Type B pancreatic cell (in vitro differentiated cells): ENCODE results near the gene ALG5. TPM values are rescaled to one million over a fixed set of nuclear protein-coding genes. Genes with fewer than 3 reads are reported as not detected.

Experiments used
- DNase-seq: peaks from one replicate; pipeline ENCODE4 v3.0.0; 2021; ENCODE audit warnings: mixed read lengths; ENCODE audit not compliant: unreplicated experiment; ENCODE audit errors: extremely low spot score
- H3K27ac Mint-ChIP-seq: 2 replicates; pipeline ENCODE4 v1.8.0; 2021; ENCODE audit warnings: mild to moderate bottlenecking, mixed read lengths
- H3K27me3 Mint-ChIP-seq: 2 replicates; pipeline ENCODE4 v1.8.0; 2021; ENCODE audit warnings: mixed read lengths
- H3K36me3 Mint-ChIP-seq: 2 replicates; pipeline ENCODE4 v1.8.0; 2021; ENCODE audit warnings: mixed read lengths
- H3K4me1 Mint-ChIP-seq: one replicate; pipeline ENCODE4 v1.8.0; 2021; ENCODE audit warnings: mixed read lengths; ENCODE audit not compliant: unreplicated experiment
- H3K4me3 Mint-ChIP-seq: 2 replicates; pipeline ENCODE4 v1.8.0; 2021; ENCODE audit warnings: mild to moderate bottlenecking, mixed read lengths
- H3K9me3 Mint-ChIP-seq: 2 replicates; pipeline ENCODE4 v1.8.0; 2021; ENCODE audit warnings: mixed read lengths
- CTCF ChIP-seq: fragments of 200-600 bp; sonication (generic); conservative IDR thresholded peaks from 2 replicates; pipeline ENCODE4 v1.5.0; 2021; ENCODE audit warnings: antibody characterized with exemption, mild to moderate bottlenecking
- total RNA-seq: library from RNA; stranded (reverse); gene quantifications from 2 replicates; pipeline ENCODE4 v1.2.1, GENCODE V29; 2021; ENCODE audit warnings: low replicate concordance

Gene ALG5
- total RNA-seq, 1 donor from 2014 or later, result 36.2 TPM

DNA sequence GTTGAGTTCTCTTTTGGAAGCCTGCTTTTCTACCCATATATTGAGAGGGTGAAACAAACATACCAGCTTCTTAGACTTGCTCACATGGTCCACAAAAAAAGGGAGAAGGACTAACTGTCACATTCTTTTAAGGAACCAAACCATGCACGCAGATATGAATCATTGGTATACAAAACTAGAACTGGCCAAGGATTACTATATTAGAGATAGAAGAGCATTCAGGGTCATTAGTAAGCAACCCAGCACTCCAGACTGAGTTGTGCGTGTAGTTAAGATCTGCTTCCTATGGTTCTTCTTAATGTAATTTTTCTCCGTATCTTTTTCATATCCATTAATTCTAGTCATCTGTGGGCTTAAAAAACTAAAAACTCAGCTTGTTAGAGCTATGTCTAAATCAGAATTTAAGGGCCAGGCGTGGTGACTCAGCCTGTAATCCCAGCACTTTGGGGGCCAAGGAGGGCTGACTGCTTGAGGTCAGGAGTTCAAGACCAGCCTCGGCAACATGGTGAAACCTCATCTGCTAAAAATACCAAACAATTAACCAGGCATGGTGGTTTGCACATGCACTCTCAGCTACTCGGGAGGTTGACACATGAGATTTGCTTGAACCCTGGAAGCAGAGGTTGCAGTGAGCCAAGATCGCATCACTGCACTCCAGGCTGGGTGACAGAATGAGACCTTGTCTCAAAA lies 19.6 kb downstream of the ALG5 start:
- TF ChIP-seq CTCF, result no peak
- no peak for DNase-seq
- peaks cover 4% of the 10 kb centered on the region for H3K9me3 Mint-ChIP-seq
- no peak overlapping the region for H3K27ac Mint-ChIP-seq
- H3K4me1 Mint-ChIP-seq, result no peaks in the 10 kb centered on the region
- peaks cover 25% of the 10 kb centered on the region for H3K36me3 Mint-ChIP-seq
- no peaks in the 10 kb centered on the region for H3K27me3 Mint-ChIP-seq
- no peak overlapping the region for H3K4me3 Mint-ChIP-seq

DNA sequence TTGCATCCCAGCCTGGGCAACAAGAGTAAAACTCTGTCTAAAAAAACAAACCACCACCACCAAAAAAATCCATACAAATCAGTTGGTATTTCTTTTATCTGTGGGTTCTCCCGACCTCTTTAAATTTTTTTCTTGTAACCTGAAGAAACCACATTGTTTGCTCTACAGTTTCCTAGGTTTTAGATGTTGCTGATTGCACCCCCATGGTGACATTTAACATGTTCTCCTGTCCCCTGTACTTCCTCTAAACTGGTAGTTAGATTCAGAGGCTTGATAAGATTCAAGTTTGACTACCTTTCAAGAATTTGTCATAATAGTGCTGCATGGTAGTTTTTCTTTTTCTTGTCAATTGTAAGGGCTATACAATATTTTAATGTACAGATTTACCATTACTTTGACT lies 24.0 kb downstream of the ALG5 start:
- H3K4me3 Mint-ChIP-seq, result no peak overlapping the region
- peaks cover 4% of the 10 kb centered on the region for H3K9me3 Mint-ChIP-seq
- no peak for TF ChIP-seq CTCF
- no peaks in the 10 kb centered on the region for H3K4me1 Mint-ChIP-seq
- H3K27ac Mint-ChIP-seq, result no peak overlapping the region
- H3K36me3 Mint-ChIP-seq, result peaks cover 41% of the 10 kb centered on the region
- H3K27me3 Mint-ChIP-seq, result no peaks in the 10 kb centered on the region
- DNase-seq, result no peak

DNA sequence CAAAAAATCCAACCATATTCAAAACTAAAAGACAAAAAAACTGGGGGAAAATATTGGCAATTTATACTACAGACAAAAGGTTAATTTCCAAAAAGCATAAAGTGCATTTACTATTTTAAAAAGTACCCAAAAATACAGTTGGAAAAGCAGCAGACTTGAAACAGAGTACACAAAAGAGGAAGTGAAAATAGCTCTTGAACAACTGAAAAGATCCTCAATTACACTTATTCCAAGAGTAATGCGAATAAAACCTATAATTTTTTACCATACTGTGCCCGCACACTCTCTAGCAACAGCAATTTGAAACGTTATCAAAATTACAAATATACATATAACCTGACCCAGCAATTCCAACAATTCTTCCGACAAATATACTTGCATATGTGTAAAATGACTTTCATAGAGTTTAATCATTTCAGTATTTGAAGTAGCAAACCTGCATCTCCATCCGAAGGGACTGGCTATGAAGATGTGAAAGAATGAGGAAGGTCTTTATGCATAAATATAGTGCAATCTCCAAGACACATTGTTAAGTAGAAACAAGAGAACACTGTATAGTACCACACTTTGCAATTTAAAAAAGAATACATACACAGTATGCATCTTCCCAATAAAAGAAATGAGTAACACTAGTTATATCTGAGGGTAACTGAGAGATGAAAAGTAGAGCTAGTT lies 25.4 kb downstream of the ALG5 start:
- H3K4me3 Mint-ChIP-seq, result no peak overlapping the region
- no peaks in the 10 kb centered on the region for H3K4me1 Mint-ChIP-seq
- H3K27me3 Mint-ChIP-seq, result no peaks in the 10 kb centered on the region
- no peak for DNase-seq
- H3K27ac Mint-ChIP-seq, result no peak overlapping the region
- peaks cover 41% of the 10 kb centered on the region for H3K36me3 Mint-ChIP-seq
- H3K9me3 Mint-ChIP-seq, result peaks cover 4% of the 10 kb centered on the region
- TF ChIP-seq CTCF, result no peak

DNA sequence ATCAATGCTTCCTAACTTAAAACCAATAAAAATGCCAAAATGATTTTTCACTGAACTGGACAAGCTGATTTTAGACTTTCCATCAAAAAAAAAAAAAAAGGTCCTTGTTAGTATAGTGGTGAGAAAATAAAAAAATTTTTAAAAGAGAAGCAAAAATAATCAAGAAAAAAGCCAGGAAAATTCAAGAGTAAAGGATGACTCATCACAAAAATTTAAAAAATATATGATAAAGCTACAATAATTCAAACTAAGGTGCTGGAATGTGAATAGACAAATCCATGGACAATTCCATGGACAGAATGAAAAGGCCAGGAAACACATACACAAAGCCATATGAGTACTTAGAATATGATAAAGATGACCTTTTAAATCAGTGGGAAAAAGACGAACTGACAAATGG lies 26.1 kb downstream of the ALG5 start:
- H3K27me3 Mint-ChIP-seq, result no peaks in the 10 kb centered on the region
- H3K9me3 Mint-ChIP-seq, result peaks cover 4% of the 10 kb centered on the region
- no peak for TF ChIP-seq CTCF
- no peak overlapping the region for H3K27ac Mint-ChIP-seq
- peaks cover 47% of the 10 kb centered on the region for H3K36me3 Mint-ChIP-seq
- H3K4me1 Mint-ChIP-seq, result no peaks in the 10 kb centered on the region
- H3K4me3 Mint-ChIP-seq, result no peak overlapping the region
- DNase-seq, result no peak

GRCh38 chr13:36966404-36966803 lies 32.7 kb downstream of the ALG5 start:
- Mint-ChIP-seq H3K9me3 (no peaks in the 10 kb centered on the region), H3K27me3 (no peaks in the 10 kb centered on the region), H3K36me3 (peaks cover 33% of the 10 kb centered on the region), H3K4me1 (no peaks in the 10 kb centered on the region), H3K4me3 (no peak overlapping the region), H3K27ac (no peak overlapping the region)
- no peak for TF ChIP-seq CTCF
- no peak for DNase-seq
